ENCODE results near the gene SCYL1.

DNA sequence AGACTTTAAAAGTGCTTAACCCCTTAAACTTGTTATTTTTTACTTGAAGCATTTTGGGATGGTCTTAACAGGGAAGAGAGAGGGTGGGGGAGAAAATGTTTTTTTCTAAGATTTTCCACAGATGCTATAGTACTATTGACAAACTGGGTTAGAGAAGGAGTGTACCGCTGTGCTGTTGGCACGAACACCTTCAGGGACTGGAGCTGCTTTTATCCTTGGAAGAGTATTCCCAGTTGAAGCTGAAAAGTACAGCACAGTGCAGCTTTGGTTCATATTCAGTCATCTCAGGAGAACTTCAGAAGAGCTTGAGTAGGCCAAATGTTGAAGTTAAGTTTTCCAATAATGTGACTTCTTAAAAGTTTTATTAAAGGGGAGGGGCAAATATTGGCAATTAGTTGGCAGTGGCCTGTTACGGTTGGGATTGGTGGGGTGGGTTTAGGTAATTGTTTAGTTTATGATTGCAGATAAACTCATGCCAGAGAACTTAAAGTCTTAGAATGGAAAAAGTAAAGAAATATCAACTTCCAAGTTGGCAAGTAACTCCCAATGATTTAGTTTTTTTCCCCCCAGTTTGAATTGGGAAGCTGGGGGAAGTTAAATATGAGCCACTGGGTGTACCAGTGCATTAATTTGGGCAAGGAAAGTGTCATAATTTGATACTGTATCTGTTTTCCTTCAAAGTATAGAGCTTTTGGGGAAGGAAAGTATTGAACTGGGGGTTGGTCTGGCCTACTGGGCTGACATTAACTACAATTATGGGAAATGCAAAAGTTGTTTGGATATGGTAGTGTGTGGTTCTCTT is 23.2 kb upstream of the SCYL1 start:
- TF ChIP-seq, protein P1, sequence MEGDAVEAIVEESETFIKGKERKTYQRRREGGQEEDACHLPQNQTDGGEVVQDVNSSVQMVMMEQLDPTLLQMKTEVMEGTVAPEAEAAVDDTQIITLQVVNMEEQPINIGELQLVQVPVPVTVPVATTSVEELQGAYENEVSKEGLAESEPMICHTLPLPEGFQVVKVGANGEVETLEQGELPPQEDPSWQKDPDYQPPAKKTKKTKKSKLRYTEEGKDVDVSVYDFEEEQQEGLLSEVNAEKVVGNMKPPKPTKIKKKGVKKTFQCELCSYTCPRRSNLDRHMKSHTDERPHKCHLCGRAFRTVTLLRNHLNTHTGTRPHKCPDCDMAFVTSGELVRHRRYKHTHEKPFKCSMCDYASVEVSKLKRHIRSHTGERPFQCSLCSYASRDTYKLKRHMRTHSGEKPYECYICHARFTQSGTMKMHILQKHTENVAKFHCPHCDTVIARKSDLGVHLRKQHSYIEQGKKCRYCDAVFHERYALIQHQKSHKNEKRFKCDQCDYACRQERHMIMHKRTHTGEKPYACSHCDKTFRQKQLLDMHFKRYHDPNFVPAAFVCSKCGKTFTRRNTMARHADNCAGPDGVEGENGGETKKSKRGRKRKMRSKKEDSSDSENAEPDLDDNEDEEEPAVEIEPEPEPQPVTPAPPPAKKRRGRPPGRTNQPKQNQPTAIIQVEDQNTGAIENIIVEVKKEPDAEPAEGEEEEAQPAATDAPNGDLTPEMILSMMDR (IDR thresholded peaks at IDR 0.05 in 2 of 3, conservative IDR thresholded peaks at IDR 0.05 in 1 of 3; ENCODE audit: borderline replicate concordance in 1 of 3, insufficient read depth in 1 of 3, low read depth in 2 of 3, low read length in 2 of 3): no peak
- TF ChIP-seq, protein P2, sequence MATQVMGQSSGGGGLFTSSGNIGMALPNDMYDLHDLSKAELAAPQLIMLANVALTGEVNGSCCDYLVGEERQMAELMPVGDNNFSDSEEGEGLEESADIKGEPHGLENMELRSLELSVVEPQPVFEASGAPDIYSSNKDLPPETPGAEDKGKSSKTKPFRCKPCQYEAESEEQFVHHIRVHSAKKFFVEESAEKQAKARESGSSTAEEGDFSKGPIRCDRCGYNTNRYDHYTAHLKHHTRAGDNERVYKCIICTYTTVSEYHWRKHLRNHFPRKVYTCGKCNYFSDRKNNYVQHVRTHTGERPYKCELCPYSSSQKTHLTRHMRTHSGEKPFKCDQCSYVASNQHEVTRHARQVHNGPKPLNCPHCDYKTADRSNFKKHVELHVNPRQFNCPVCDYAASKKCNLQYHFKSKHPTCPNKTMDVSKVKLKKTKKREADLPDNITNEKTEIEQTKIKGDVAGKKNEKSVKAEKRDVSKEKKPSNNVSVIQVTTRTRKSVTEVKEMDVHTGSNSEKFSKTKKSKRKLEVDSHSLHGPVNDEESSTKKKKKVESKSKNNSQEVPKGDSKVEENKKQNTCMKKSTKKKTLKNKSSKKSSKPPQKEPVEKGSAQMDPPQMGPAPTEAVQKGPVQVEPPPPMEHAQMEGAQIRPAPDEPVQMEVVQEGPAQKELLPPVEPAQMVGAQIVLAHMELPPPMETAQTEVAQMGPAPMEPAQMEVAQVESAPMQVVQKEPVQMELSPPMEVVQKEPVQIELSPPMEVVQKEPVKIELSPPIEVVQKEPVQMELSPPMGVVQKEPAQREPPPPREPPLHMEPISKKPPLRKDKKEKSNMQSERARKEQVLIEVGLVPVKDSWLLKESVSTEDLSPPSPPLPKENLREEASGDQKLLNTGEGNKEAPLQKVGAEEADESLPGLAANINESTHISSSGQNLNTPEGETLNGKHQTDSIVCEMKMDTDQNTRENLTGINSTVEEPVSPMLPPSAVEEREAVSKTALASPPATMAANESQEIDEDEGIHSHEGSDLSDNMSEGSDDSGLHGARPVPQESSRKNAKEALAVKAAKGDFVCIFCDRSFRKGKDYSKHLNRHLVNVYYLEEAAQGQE (IDR thresholded peaks at IDR 0.05; ENCODE audit: low read depth): no peak
- TF ChIP-seq POLR2AphosphoS5 (IDR thresholded peaks at IDR 0.05; ENCODE audit: low read depth, low read length) (peak; percentile 18; the same call in 1 of the 2 replicates), SP1 (IDR thresholded peaks at IDR 0.05; ENCODE audit: low read depth) (no peak), ELF1 (IDR thresholded peaks at IDR 0.05; ENCODE audit: borderline replicate concordance, low read depth) (no peak), ZNF274 (IDR thresholded peaks at IDR 0.05; ENCODE audit: low read depth, low read length) (no peak), POLR2A (IDR thresholded peaks at IDR 0.05; ENCODE audit: borderline replicate concordance, extremely low read depth, insufficient read depth, insufficient read length) (no peak), EZH2 (IDR thresholded peaks at IDR 0.05) (no peak), YY1 (IDR thresholded peaks at IDR 0.05; ENCODE audit: extremely low read depth, insufficient replicate concordance, low read depth, low read length) (no peak)
- TF ChIP-seq, protein P3, sequence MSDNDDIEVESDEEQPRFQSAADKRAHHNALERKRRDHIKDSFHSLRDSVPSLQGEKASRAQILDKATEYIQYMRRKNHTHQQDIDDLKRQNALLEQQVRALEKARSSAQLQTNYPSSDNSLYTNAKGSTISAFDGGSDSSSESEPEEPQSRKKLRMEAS (IDR thresholded peaks at IDR 0.05): no peak
